Astrocyte (in vitro differentiated cells and primary cell): Measurements from ENCODE around the gene PCDHGB3. TPM values are rescaled to one million over a fixed set of nuclear protein-coding genes. Genes with fewer than 3 reads are reported as not detected.

Experiments used
- DNase-seq: peaks from one replicate; pipeline ENCODE4 v3.0.0-alpha.2; 2010; ENCODE audit warnings: low read depth
- FAIRE-seq: peaks from 2 replicates; lab custom pipeline; 2011; peaks lifted over from hg19 to GRCh38; lab: Jason Lieb, UNC
- H2AFZ ChIP-seq: 2 replicates; pipeline ENCODE4 v1.6.0; 2012; ENCODE audit warnings: low read depth, low read length, inconsistent platforms
- H3K27ac ChIP-seq: 2 replicates; pipeline ENCODE4 v1.5.1; 2011; ENCODE audit warnings: low read depth, low read length, inconsistent platforms
- H3K27me3 ChIP-seq: 2 replicates; pipeline ENCODE4 v1.6.0; 2011; ENCODE audit warnings: low read length, inconsistent platforms; ENCODE audit not compliant: insufficient read depth
- H3K36me3 ChIP-seq: 2 replicates; pipeline ENCODE4 v1.5.1; 2011; ENCODE audit warnings: low read length, inconsistent platforms; ENCODE audit not compliant: insufficient read depth
- H3K4me1 ChIP-seq: 2 replicates; pipeline ENCODE4 v1.5.1; 2011; ENCODE audit warnings: low read length, inconsistent platforms; ENCODE audit not compliant: insufficient read depth
- H3K4me2 ChIP-seq: 2 replicates; pipeline ENCODE4 v1.6.0; 2012; ENCODE audit warnings: low read length, inconsistent platforms
- H3K4me3 ChIP-seq: 2 replicates; pipeline ENCODE4 v1.5.1; 2011; ENCODE audit warnings: low read depth, mild to moderate bottlenecking, low read length, inconsistent platforms; ENCODE audit not compliant: insufficient read depth
- H3K79me2 ChIP-seq: 2 replicates; pipeline ENCODE4 v1.6.0; 2012; ENCODE audit warnings: mild to moderate bottlenecking, low read length, inconsistent platforms; ENCODE audit not compliant: insufficient read depth
- H3K9ac ChIP-seq: 2 replicates; pipeline ENCODE4 v1.6.0; 2012; ENCODE audit warnings: mild to moderate bottlenecking, low read length, inconsistent platforms
- H3K9me3 ChIP-seq: 2 replicates; pipeline ENCODE4 v1.5.1; 2012; ENCODE audit warnings: low read depth, mild to moderate bottlenecking, low read length, inconsistent platforms; ENCODE audit not compliant: insufficient read depth
- H4K20me1 ChIP-seq: 2 replicates; pipeline ENCODE4 v1.6.0; 2012; ENCODE audit warnings: low read length, inconsistent platforms; ENCODE audit not compliant: insufficient read depth
- H3K27ac Mint-ChIP-seq: one replicate; pipeline ENCODE4 v1.8.0; 2021; ENCODE audit warnings: mild to moderate bottlenecking, mixed read lengths; ENCODE audit not compliant: unreplicated experiment
- H3K27me3 Mint-ChIP-seq: one replicate; pipeline ENCODE4 v1.8.0; 2021; ENCODE audit warnings: low read depth, mixed read lengths; ENCODE audit not compliant: unreplicated experiment
- H3K36me3 Mint-ChIP-seq: one replicate; pipeline ENCODE4 v1.8.0; 2021; ENCODE audit warnings: low read depth, mixed read lengths; ENCODE audit not compliant: unreplicated experiment
- H3K4me1 Mint-ChIP-seq: one replicate; pipeline ENCODE4 v1.8.0; 2021; ENCODE audit warnings: low read depth, mixed read lengths; ENCODE audit not compliant: unreplicated experiment
- H3K4me3 Mint-ChIP-seq: one replicate; pipeline ENCODE4 v1.8.0; 2021; ENCODE audit warnings: mild to moderate bottlenecking, moderate library complexity, mixed read lengths; ENCODE audit not compliant: unreplicated experiment
- H3K9me3 Mint-ChIP-seq: one replicate; pipeline ENCODE4 v1.8.0; 2021; ENCODE audit warnings: mild to moderate bottlenecking, mixed read lengths; ENCODE audit not compliant: unreplicated experiment
- CTCF ChIP-seq: IDR thresholded peaks from 2 replicates; pipeline ENCODE4 v1.5.1; 2011; ENCODE audit warnings: low read depth, mild to moderate bottlenecking, inconsistent platforms, low read length, moderate library complexity; ENCODE audit not compliant: insufficient read depth
- EZH2 ChIP-seq: IDR thresholded peaks from 2 replicates; pipeline ENCODE4 v1.6.1; 2012; ENCODE audit warnings: mild to moderate bottlenecking, low read length, inconsistent platforms; ENCODE audit not compliant: insufficient read depth
- total RNA-seq: library from RNA; stranded (reverse); gene quantifications from 2 replicates; pipeline ENCODE4 v1.2.1, GENCODE V29; 2021

Gene PCDHGB3
- total RNA-seq, 1 donor from 2014 or later, result 0.14 TPM

GRCh38 chr5:141420855-141421488 lies 50.9 kb downstream of the PCDHGB3 start, which contains the start of gene PCDHGA11:
TSS of gene PCDHGA11 (plus strand) at chr5:141421051. CDS start at chr5:141421228, 177 bp downstream.
- no peaks in the 10 kb centered on the region for H3K27me3 ChIP-seq
- H3K9ac ChIP-seq, result peak within 1 kb of the TSS; percentile 71
- DNase-seq, result peak; percentile 38
- H3K9me3 ChIP-seq, result peaks cover 51% of the 10 kb centered on the region
- H3K36me3 Mint-ChIP-seq, result peaks cover 56% of the 10 kb centered on the region
- peak within 1 kb of the TSS; percentile 56 for H3K4me3 ChIP-seq
- no peak for FAIRE-seq
- H3K79me2 ChIP-seq, result peaks cover 8% of the 10 kb centered on the region
- no peaks in the 10 kb centered on the region for H3K27me3 Mint-ChIP-seq
- H3K4me1 Mint-ChIP-seq, result peaks cover 10% of the 10 kb centered on the region
- peaks cover 39% of the 10 kb centered on the region for H3K9me3 Mint-ChIP-seq
- H3K4me2 ChIP-seq, result peak within 1 kb of the TSS; percentile 80
- no peaks in the 10 kb centered on the region for H3K36me3 ChIP-seq
- H4K20me1 ChIP-seq, result no peaks in the 10 kb centered on the region
- no peaks in the 10 kb centered on the region for H3K4me1 ChIP-seq
- peak within 1 kb of the TSS; percentile 34 for H3K27ac ChIP-seq
- peak within 1 kb of the TSS; percentile 78 for H3K4me3 Mint-ChIP-seq
- no peak for TF ChIP-seq EZH2
- peak; percentile 61 for TF ChIP-seq CTCF
- H2AFZ ChIP-seq, result peak within 1 kb of the TSS; percentile 43
- H3K27ac Mint-ChIP-seq, result peak within 1 kb of the TSS; percentile 1

- H3K9me3 ChIP-seq, result peaks cover 54% of the 10 kb centered on the region
- Mint-ChIP-seq H3K4me3 (peak overlapping the region; percentile 78), H3K9me3 (peaks cover 40% of the 10 kb centered on the region)
Observed at GRCh38 chr5:141421489-141421855, 51.4 kb downstream of the PCDHGB3 start.

More at GRCh38 chr5:141421489-141421855, 51.4 kb downstream of the PCDHGB3 start:
- no peaks in the 10 kb centered on the region for H3K27me3 Mint-ChIP-seq
- H3K79me2 ChIP-seq, result peaks cover 8% of the 10 kb centered on the region
- no peaks in the 10 kb centered on the region for H3K4me1 ChIP-seq
- no peaks in the 10 kb centered on the region for H3K36me3 ChIP-seq
- H3K9ac ChIP-seq, result peak overlapping the region; percentile 71
- H3K36me3 Mint-ChIP-seq, result peaks cover 61% of the 10 kb centered on the region
- no peak for DNase-seq
- TF ChIP-seq EZH2 (no peak), CTCF (no peak)
- H3K4me1 Mint-ChIP-seq, result peaks cover 7% of the 10 kb centered on the region
- FAIRE-seq, result no peak
- no peaks in the 10 kb centered on the region for H4K20me1 ChIP-seq
- H2AFZ ChIP-seq, result peak overlapping the region; percentile 43
- peak overlapping the region; percentile 80 for H3K4me2 ChIP-seq
- H3K4me3 ChIP-seq, result peak overlapping the region; percentile 56
- no peaks in the 10 kb centered on the region for H3K27me3 ChIP-seq
- peak overlapping the region; percentile 1 for H3K27ac Mint-ChIP-seq
- H3K27ac ChIP-seq, result peak overlapping the region; percentile 34

Other genes with a start within 250 kb of the PCDHGB3 start
- 1.0 and 1.1 TPM in 2 replicates for gene PCDHB4, start 248.4 kb upstream of the PCDHGB3 start, total RNA-seq
- 8.7 and 9.7 TPM in 2 replicates for gene PCDHB5, start 235.0 kb upstream of the PCDHGB3 start, total RNA-seq
- gene PCDHB6, start 220.2 kb upstream of the PCDHGB3 start, total RNA-seq, result 0.50 and 0.70 TPM in 2 replicates
- gene PCDHB7, start 197.6 kb upstream of the PCDHGB3 start, total RNA-seq, result 0.79 and 1.0 TPM in 2 replicates
- 4.9 and 5.3 TPM in 2 replicates for gene PCDHB8, start 192.5 kb upstream of the PCDHGB3 start, total RNA-seq
- 3.2 and 4.4 TPM in 2 replicates for gene PCDHB16, start 187.9 kb upstream of the PCDHGB3 start, total RNA-seq
- gene PCDHB9, start 183.1 kb upstream of the PCDHGB3 start, total RNA-seq, result 3.6 and 5.3 TPM in 2 replicates
- gene PCDHB10, start 177.9 kb upstream of the PCDHGB3 start, total RNA-seq, result 6.4 and 7.0 TPM in 2 replicates
- gene PCDHB11, start 170.6 kb upstream of the PCDHGB3 start, total RNA-seq, result 2.1 TPM in 2 replicates
- 0.87 and 1.2 TPM in 2 replicates for gene PCDHB12, start 161.5 kb upstream of the PCDHGB3 start, total RNA-seq
- 3.3 TPM in 2 replicates for gene PCDHB13, start 156.3 kb upstream of the PCDHGB3 start, total RNA-seq
- gene PCDHB14, start 146.9 kb upstream of the PCDHGB3 start, total RNA-seq, result 5.6 and 6.4 TPM in 2 replicates
- 1.3 and 1.6 TPM in 2 replicates for gene PCDHB15, start 124.8 kb upstream of the PCDHGB3 start, total RNA-seq
- 0.19 and 0.25 TPM in 2 replicates for gene SLC25A2, start 66.2 kb upstream of the PCDHGB3 start, total RNA-seq
- 95.1 and 102 TPM in 2 replicates for gene TAF7, start 49.5 kb upstream of the PCDHGB3 start, total RNA-seq
- 0.17 and 0.27 TPM in 2 replicates for gene PCDHGA1, start 39.7 kb upstream of the PCDHGB3 start, total RNA-seq
- gene PCDHGA2, start 31.5 kb upstream of the PCDHGB3 start, total RNA-seq, result 0.14 and 0.17 TPM in 2 replicates
- 0.14 and 0.17 TPM in 2 replicates for gene PCDHGA3, start 26.4 kb upstream of the PCDHGB3 start, total RNA-seq
- gene PCDHGB1, start 20.1 kb upstream of the PCDHGB3 start, total RNA-seq, result 1.0 and 1.5 TPM in 2 replicates
- gene PCDHGA4, start 15.2 kb upstream of the PCDHGB3 start, total RNA-seq, result 0.48 and 0.50 TPM in 2 replicates
- gene PCDHGB2, start 10.2 kb upstream of the PCDHGB3 start, total RNA-seq, result 1.4 TPM in 2 replicates
- 0.29 and 0.30 TPM in 2 replicates for gene PCDHGA5, start 6.1 kb upstream of the PCDHGB3 start, total RNA-seq
- gene PCDHGA6, start 3.6 kb downstream of the PCDHGB3 start, total RNA-seq, result 0.22 and 0.41 TPM in 2 replicates
- gene PCDHGA7, start 12.5 kb downstream of the PCDHGB3 start, total RNA-seq, result 0.57 and 0.62 TPM in 2 replicates
- 13.6 and 15.7 TPM in 2 replicates for gene PCDHGB4, start 17.5 kb downstream of the PCDHGB3 start, total RNA-seq
- gene PCDHGA8, start 22.4 kb downstream of the PCDHGB3 start, total RNA-seq, result 1.0 and 1.2 TPM in 2 replicates
- gene PCDHGB5, start 27.7 kb downstream of the PCDHGB3 start, total RNA-seq, result 1.1 and 2.1 TPM in 2 replicates
- 0.73 and 0.87 TPM in 2 replicates for gene PCDHGA9, start 32.5 kb downstream of the PCDHGB3 start, total RNA-seq
- 18.4 and 19.9 TPM in 2 replicates for gene PCDHGB6, start 37.8 kb downstream of the PCDHGB3 start, total RNA-seq
- gene PCDHGA10, start 42.7 kb downstream of the PCDHGB3 start, total RNA-seq, result 34.0 and 41.6 TPM in 2 replicates
- gene PCDHGB7, start 47.4 kb downstream of the PCDHGB3 start, total RNA-seq, result 22.4 and 26.1 TPM in 2 replicates
- 5.3 and 5.8 TPM in 2 replicates for gene PCDHGA11, start 50.8 kb downstream of the PCDHGB3 start, total RNA-seq
- gene PCDHGA12, start 60.3 kb downstream of the PCDHGB3 start, total RNA-seq, result 1.2 and 1.6 TPM in 2 replicates
- gene PCDHGC3, start 105.7 kb downstream of the PCDHGB3 start, total RNA-seq, result 84.7 and 100.0 TPM in 2 replicates
- 6.6 and 7.4 TPM in 2 replicates for gene PCDHGC4, start 114.8 kb downstream of the PCDHGB3 start, total RNA-seq
- gene PCDHGC5, start 118.8 kb downstream of the PCDHGB3 start, total RNA-seq, result 7.7 and 10.9 TPM in 2 replicates
- gene DIAPH1, start 248.8 kb downstream of the PCDHGB3 start, total RNA-seq, result 63.5 and 78.8 TPM in 2 replicates